Retina (tissue), 1 donor: ENCODE measurements around the gene PLCL1.

Experiments used
- DNase-seq: peaks from one replicate; pipeline ENCODE4 v3.0.0-alpha.2; 2016

PLCL1 gene

GRCh38 chr2:198073253-198073652 is 268.9 kb downstream of the PLCL1 start:
- DNase-seq = no peak

GRCh38 chr2:198077477-198077876 is 273.1 kb downstream of the PLCL1 start:
- no peak for DNase-seq

GRCh38 chr2:198080879-198081765 is 276.7 kb downstream of the PLCL1 start:
- no peak for DNase-seq

- no peak for DNase-seq
These were observed 279.8 kb downstream of the PLCL1 start for GRCh38 chr2:198084156-198084555.

GRCh38 chr2:198096002-198096401 is 291.6 kb downstream of the PLCL1 start:
- no peak for DNase-seq

GRCh38 chr2:198096965-198097364 is 292.6 kb downstream of the PLCL1 start:
- no peak for DNase-seq

GRCh38 chr2:198097630-198098029 is 293.2 kb downstream of the PLCL1 start:
- no peak for DNase-seq

- DNase-seq = no peak
These were observed 294.0 kb downstream of the PLCL1 start for GRCh38 chr2:198098386-198098785.

GRCh38 chr2:198098918-198099317 is 294.5 kb downstream of the PLCL1 start:
- no peak for DNase-seq

GRCh38 chr2:198100346-198100745 is 296.0 kb downstream of the PLCL1 start:
- no peak for DNase-seq

GRCh38 chr2:198101688-198102087 is 297.3 kb downstream of the PLCL1 start:
- no peak for DNase-seq

GRCh38 chr2:198102120-198102519 is 297.7 kb downstream of the PLCL1 start:
- no peak for DNase-seq

GRCh38 chr2:198102856-198103255 is 298.5 kb downstream of the PLCL1 start:
- no peak for DNase-seq

GRCh38 chr2:198106621-198107385 is 302.4 kb downstream of the PLCL1 start:
- DNase-seq = no peak

GRCh38 chr2:198113316-198113715 is 308.9 kb downstream of the PLCL1 start:
- no peak for DNase-seq

GRCh38 chr2:198114064-198114463 is 309.7 kb downstream of the PLCL1 start:
- DNase-seq = no peak

- no peak for DNase-seq
These were observed 310.8 kb downstream of the PLCL1 start for GRCh38 chr2:198115201-198115600.

GRCh38 chr2:198116756-198117155 is 312.4 kb downstream of the PLCL1 start:
- DNase-seq = no peak

- DNase-seq = no peak
These were observed 313.1 kb downstream of the PLCL1 start for GRCh38 chr2:198117406-198118041.

GRCh38 chr2:198127627-198128026 is 323.2 kb downstream of the PLCL1 start:
- DNase-seq = no peak

- DNase-seq = no peak
These were observed 325.2 kb downstream of the PLCL1 start for GRCh38 chr2:198129609-198130008.

- no peak for DNase-seq
These were observed 330.0 kb downstream of the PLCL1 start for GRCh38 chr2:198134293-198134955.

GRCh38 chr2:198135481-198135934 is 331.1 kb downstream of the PLCL1 start:
- DNase-seq = peak; percentile 47
